ENCODE data around the gene PRPF31. TPM values are rescaled to one million over a fixed set of nuclear protein-coding genes. Genes with fewer than 3 reads are reported as not detected.

Gene PRPF31
- total and polyA plus RNA-seq, 2 of the 4 experiments (the other 2 are of a cell fraction) = 65.4 to 66.1 TPM

- dilution Hi-C loops (cut with HindIII; ENCODE audit: low sequenced_read_pairs, unreplicated experiment) (no loop called here), intact Hi-C loops (cut with micrococcal nuclease) (loop anchor here (10.0 kb wide), 1 partner anchor 238 kb away; the partner anchor contains the start of gene MYADM), in situ Hi-C loops (cut with MboI; ENCODE audit: low sequenced_read_pairs) (loop anchor here (25.0 kb wide), 1 partner anchor 360 kb away; the partner anchor contains the start of genes CDC42EP5 and LENG9)
- H2BK15ac ChIP-seq (ENCODE audit: low read depth, low read length) = no peak within 1 kb of the TSS
- CTCF ChIA-PET = no interaction called here
- TF ChIP-seq BHLHE40 (IDR thresholded peaks at IDR 0.05; ENCODE audit: low read depth, low read length) = no peak
- peak; percentile 96 for TF ChIP-seq RCOR1 (IDR thresholded peaks at IDR 0.05; ENCODE audit: insufficient replicate concordance, low read length)
- TF ChIP-seq, protein P1, sequence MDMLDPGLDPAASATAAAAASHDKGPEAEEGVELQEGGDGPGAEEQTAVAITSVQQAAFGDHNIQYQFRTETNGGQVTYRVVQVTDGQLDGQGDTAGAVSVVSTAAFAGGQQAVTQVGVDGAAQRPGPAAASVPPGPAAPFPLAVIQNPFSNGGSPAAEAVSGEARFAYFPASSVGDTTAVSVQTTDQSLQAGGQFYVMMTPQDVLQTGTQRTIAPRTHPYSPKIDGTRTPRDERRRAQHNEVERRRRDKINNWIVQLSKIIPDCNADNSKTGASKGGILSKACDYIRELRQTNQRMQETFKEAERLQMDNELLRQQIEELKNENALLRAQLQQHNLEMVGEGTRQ (IDR thresholded peaks at IDR 0.05; ENCODE audit: low read depth, low read length) = no peak
- no peak for TF ChIP-seq MAFK (IDR thresholded peaks at IDR 0.05; ENCODE audit: low read depth, low read length)
- peak; percentile 77; the same call in 1 of the 2 replicates for TF ChIP-seq MXI1 (IDR thresholded peaks at IDR 0.05; ENCODE audit: borderline replicate concordance, low read depth, low read length)
- no peak for TF ChIP-seq FOS (IDR thresholded peaks at IDR 0.05; ENCODE audit: low read depth, low read length)
- no peak for TF ChIP-seq RAD21 (IDR thresholded peaks at IDR 0.05; ENCODE audit: low read length)
- TF ChIP-seq CTCF (conservative IDR thresholded peaks at IDR 0.05; ENCODE audit: low read depth, low read length) = no peak
- no peak for TF ChIP-seq NFE2L2 (IDR thresholded peaks at IDR 0.05; ENCODE audit: low read depth, low read length)
- TF ChIP-seq MAZ (IDR thresholded peaks at IDR 0.05; ENCODE audit: borderline replicate concordance, low read depth, low read length) = peak; percentile 67; the same call in 1 of the 2 replicates
- TF ChIP-seq CHD1 (IDR thresholded peaks at IDR 0.05; ENCODE audit: low read depth, low read length) = no peak
- no peaks in the 10 kb centered on the region for H4K20me1 ChIP-seq (ENCODE audit: insufficient read depth, low read length)
- H3K36me3 ChIP-seq (ENCODE audit: control insufficient read depth, insufficient read depth, low read length) = peaks cover 17% of the 10 kb centered on the region
- peak within 1 kb of the TSS; percentile 44 for H2BK5ac ChIP-seq (ENCODE audit: low read depth, low read length, poor library complexity, severe bottlenecking)
- peak within 1 kb of the TSS; percentile 53 for H3K27ac ChIP-seq (ENCODE audit: insufficient read depth, low read length)
- H3K14ac ChIP-seq (replicated peaks; ENCODE audit: low read depth, low read length) = peak within 1 kb of the TSS; percentile 58
- peak within 1 kb of the TSS; percentile 94 to 98 for H4K8ac ChIP-seq (ENCODE audit: low read depth in 2 of 2, low read length in 2 of 2)
- H4K91ac ChIP-seq (ENCODE audit: insufficient read depth, low read depth, low read length) = peak within 1 kb of the TSS; percentile 55
- POLR2A ChIA-PET (ENCODE audit: unreplicated experiment) = no interaction called here
- no peak within 1 kb of the TSS for H2BK20ac ChIP-seq (ENCODE audit: low read depth, low read length)
- peak within 1 kb of the TSS; percentile 82 for H2AFZ ChIP-seq (replicated peaks; ENCODE audit: low read length, poor library complexity)
- no peaks in the 10 kb centered on the region for H3K4me1 ChIP-seq (ENCODE audit: control insufficient read depth, insufficient read depth, low read length)
- peak within 1 kb of the TSS; percentile 75 for H3K4ac ChIP-seq (ENCODE audit: low read depth, low read length)
- H2AK9ac ChIP-seq (replicated peaks; ENCODE audit: low read depth, low read length, poor library complexity) = peak within 1 kb of the TSS; percentile 96
- no peaks in the 10 kb centered on the region for H3K9me3 ChIP-seq (ENCODE audit: control insufficient read depth, insufficient read depth, low read length)
- BruUV-seq (replicated peaks) = no TSS peak
- WGBS, 2 experiments (ENCODE audit: extremely low coverage in 2 of 2, insufficient read length in 1 of 2) = 0% methylated on average over 15 of the region's 54 CpGs; no CpG with 5 or more reads in 1 of the 2 experiments
- peak within 1 kb of the TSS; percentile 58 for H3K4me3 ChIP-seq (ENCODE audit: insufficient read depth, low read depth, low read length)
- no peaks in the 10 kb centered on the region for H3K27me3 ChIP-seq (ENCODE audit: control insufficient read depth, insufficient read depth, low read length)
- H2AK5ac ChIP-seq (ENCODE audit: low read depth, low read length) = peak within 1 kb of the TSS; percentile 87
- peak within 1 kb of the TSS; percentile 62; the same call in 1 of the 2 replicates for H3K23ac ChIP-seq (ENCODE audit: low read depth, low read length)
- H2BK120ac ChIP-seq (ENCODE audit: low read depth, low read length) = no peak within 1 kb of the TSS
- ATAC-seq (ENCODE audit: low read depth) = peak; percentile 100
- peaks cover 4 to 21% of the 10 kb centered on the region in 2 experiments for H3K79me1 ChIP-seq (ENCODE audit: low read depth in 1 of 2, low read length in 2 of 2)
- H3K9me1 ChIP-seq (ENCODE audit: insufficient read depth, low read length) = no peaks in the 10 kb centered on the region
- peak; percentile 98 for DNase-seq
- 0 out of 2 replicates have a peak within 1 kb of the TSS, but pooled peaks have one; percentile 8 for H3K18ac ChIP-seq (ENCODE audit: low read depth, low read length)
- peak within 1 kb of the TSS; percentile 63 for H3K9ac ChIP-seq (ENCODE audit: low read depth, low read length)
- H3K4me2 ChIP-seq (ENCODE audit: low read depth, low read length) = peak within 1 kb of the TSS; percentile 72
- peak within 1 kb of the TSS; percentile 87 for H4K5ac ChIP-seq (ENCODE audit: low read depth, low read length)
- H3K56ac ChIP-seq (ENCODE audit: extremely low read depth, insufficient read depth, low read length) = peak within 1 kb of the TSS; percentile 60
These were observed 13.0 kb upstream of the PRPF31 start, which contains the start of gene NDUFA3 for GRCh38 chr19:54102421-54103169. Gene NDUFA3, plus strand, starts transcription at chr19:54102855. Its CDS starts 24 bp downstream, at chr19:54102879.
